Choroid plexus epithelial cell (primary cell): ENCODE results near the gene MYH11.

Experiments
- DNase-seq: peaks from one replicate; pipeline ENCODE4 v3.0.0-alpha.2; 2010; ENCODE audit warnings: low read depth
- H3K4me3 ChIP-seq: 2 replicates; pipeline ENCODE4 v1.5.1; 2011; ENCODE audit warnings: low read depth, mild to moderate bottlenecking, control low read depth, low read length, moderate library complexity
- CTCF ChIP-seq: conservative IDR thresholded peaks from 2 replicates; pipeline ENCODE4 v1.5.1; 2011; ENCODE audit warnings: low read depth, mild to moderate bottlenecking, control low read depth, inconsistent platforms, low read length, moderate library complexity

The MYH11 gene

GRCh38 chr16:15775209-15775608 is 81.6 kb downstream of the MYH11 start:
- no peak for TF ChIP-seq CTCF
- peak; percentile 46 for DNase-seq
- no peak overlapping the region for H3K4me3 ChIP-seq

- H3K4me3 ChIP-seq, result no peak overlapping the region
- no peak for TF ChIP-seq CTCF
- no peak for DNase-seq
Measured at GRCh38 chr16:15773968-15774367, 82.9 kb downstream of the MYH11 start.

GRCh38 chr16:15772579-15773293 is 84.1 kb downstream of the MYH11 start:
- DNase-seq, result no peak
- no peak for TF ChIP-seq CTCF
- H3K4me3 ChIP-seq, result no peak overlapping the region

GRCh38 chr16:15771694-15772093 is 85.1 kb downstream of the MYH11 start:
- no peak overlapping the region for H3K4me3 ChIP-seq
- no peak for DNase-seq
- no peak for TF ChIP-seq CTCF

- DNase-seq, result peak; percentile 63
- TF ChIP-seq CTCF, result no peak
- H3K4me3 ChIP-seq, result no peak overlapping the region
Measured at GRCh38 chr16:15770512-15770911, 86.3 kb downstream of the MYH11 start.

- no peak for DNase-seq
- H3K4me3 ChIP-seq, result no peak overlapping the region
- no peak for TF ChIP-seq CTCF
Measured at GRCh38 chr16:15770107-15770506, 86.7 kb downstream of the MYH11 start.

- no peak for DNase-seq
- TF ChIP-seq CTCF, result no peak
- H3K4me3 ChIP-seq, result no peak overlapping the region
Measured at GRCh38 chr16:15769239-15769638, 87.6 kb downstream of the MYH11 start.
